HG03064 (cell line): ENCODE data around the gene LRRC32.
"Not testable (repeated sequence)": the region's sequence is repeated elsewhere in the genome, so short reads cannot be mapped to it uniquely, and the experiment has no call there.

ENCODE experiments used
- ATAC-seq: cut with Tn5 transposase; IDR thresholded peaks from one replicate; pipeline ENCODE4 v1.9.1; 2021; ENCODE audit warnings: low read depth; ENCODE audit not compliant: unreplicated experiment

Gene LRRC32

GRCh38 chr11:76617553-76618265 lies 52.8 kb downstream of the LRRC32 start:
- no peak for ATAC-seq

GRCh38 chr11:76616676-76617552 lies 53.6 kb downstream of the LRRC32 start:
- ATAC-seq = no peak

GRCh38 chr11:76615950-76616349 lies 54.6 kb downstream of the LRRC32 start:
- no peak for ATAC-seq

DNA sequence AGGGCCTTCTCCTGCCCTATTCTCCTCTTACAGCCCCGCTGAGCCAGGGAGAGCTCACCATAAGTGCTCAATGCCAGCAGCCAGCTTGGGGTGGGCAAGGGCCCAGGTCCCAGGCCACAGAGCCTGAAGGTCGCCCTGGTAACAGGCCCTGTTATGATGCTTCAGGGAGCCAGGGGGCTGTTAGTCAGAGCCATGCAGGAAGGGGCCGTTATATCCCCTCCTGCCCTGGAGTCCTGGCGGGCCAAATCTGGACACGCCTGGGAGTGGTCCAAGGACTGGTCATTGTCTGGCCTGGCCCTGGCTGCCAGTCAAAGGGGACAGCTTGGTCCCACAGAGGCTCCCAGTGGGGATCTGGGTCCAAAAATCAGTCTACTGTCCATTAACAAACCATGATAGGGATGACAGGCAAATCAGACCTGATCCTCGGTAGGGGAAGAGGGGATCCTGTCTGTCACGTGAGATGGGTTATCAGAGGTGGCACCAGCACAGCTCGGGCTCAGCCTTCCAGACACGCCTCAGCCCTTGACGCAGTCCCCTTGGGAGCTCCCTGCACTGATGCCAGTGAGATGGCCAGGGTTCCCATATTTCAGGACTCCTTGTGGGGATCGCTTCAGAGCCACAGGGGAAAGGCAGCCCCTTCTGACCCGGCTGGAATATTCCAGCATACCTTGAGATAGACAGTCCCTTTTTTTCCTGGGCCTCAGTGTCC lies 55.9 kb downstream of the LRRC32 start:
- no peak for ATAC-seq

DNA sequence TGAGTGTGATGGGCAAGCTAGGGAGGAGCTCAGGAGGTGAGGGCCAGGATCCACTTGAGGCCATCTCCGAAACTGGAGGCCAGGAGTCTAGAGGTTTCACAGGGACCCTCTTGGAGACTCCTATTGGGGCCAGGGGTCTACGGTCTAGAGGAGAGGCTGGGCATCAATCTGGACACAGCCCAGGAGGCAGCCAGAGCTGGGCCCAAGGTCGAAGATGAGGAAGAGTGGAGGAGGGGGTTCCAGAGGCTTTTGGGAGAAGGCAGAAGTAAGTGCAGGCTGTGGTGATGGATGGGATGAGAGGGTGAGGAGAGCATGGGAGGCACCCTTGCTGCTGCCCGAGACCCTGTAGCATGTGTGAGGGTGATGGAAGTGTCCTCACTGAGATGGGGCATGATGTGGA lies 56.6 kb downstream of the LRRC32 start:
- ATAC-seq = no peak

GRCh38 chr11:76612226-76612625 lies 58.3 kb downstream of the LRRC32 start:
- ATAC-seq = no peak

DNA sequence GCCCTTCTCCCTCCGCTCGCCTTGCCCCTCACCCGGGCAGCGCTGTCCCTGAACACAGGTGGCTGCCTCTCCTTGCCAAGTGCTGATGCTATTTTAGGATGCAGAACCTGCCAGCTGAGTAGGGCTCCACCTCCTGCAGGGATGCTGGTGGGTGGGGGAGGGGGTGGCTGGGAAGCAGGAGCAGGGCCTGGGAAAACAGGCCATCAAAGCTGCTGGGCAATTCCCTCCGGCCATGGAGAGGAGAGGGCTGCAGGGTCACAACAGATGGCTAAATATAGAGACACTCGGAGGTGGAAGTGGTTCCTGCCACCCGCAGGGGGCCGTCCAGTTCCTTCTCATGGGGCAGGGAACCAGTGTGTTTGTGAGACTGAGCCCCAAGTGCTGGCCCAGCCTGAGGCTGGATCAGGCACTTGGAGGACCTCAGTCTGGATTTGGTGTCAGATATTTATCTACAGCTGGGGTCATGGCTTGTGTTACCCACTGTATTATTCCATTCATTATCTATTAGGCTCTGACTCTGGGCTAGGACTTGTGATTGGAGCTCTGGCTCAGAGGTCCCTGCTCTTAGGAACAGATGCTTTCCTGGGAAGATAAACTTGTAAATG lies 59.6 kb downstream of the LRRC32 start:
- no peak for ATAC-seq

GRCh38 chr11:76610371-76610770 lies 60.2 kb downstream of the LRRC32 start:
- no peak for ATAC-seq

- ATAC-seq = no peak
Measured at GRCh38 chr11:76609736-76610370, 60.7 kb downstream of the LRRC32 start.

DNA sequence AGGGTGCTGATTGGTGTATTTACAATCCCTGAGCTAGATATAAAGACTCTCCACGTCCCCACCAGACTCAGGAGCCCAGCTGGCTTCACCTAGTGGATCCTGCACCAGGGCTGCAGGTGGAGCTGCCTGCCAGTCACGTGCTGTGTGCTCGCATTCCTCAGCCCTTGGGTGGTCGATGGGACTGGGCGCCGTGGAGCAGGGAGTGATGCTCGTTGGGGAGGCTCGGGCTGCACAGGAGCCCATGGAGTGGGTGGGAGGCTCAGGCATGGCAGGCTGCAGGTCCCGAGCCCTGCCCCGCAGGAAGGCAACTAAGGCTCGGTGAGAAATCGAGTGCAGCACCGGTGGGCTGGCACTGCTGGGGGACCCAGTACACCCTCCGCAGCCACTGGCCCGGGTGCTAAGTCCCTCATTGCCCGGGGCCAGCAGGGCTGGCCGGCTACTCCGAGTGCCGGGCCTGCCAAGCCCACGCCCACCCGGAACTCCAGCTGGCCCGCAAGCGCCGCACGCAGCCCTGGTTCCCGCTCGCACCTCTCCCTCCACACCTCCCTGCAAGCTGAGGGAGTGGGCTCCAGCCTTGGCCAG lies 61.6 kb downstream of the LRRC32 start:
- ATAC-seq = not testable (repeated sequence)

GRCh38 chr11:76608228-76608627 lies 62.3 kb downstream of the LRRC32 start:
- not testable (repeated sequence) for ATAC-seq
